Lung (tissue), 12 donors: ENCODE results near the gene DHX32. TPM values are rescaled to one million over a fixed set of nuclear protein-coding genes. Genes with fewer than 3 reads are reported as not detected.

Experiments used
- ATAC-seq: fragments of 200-7000 bp; cut with Tn5 transposase; one replicate; pipeline ENCODE4 v1.9.1; 2020; ENCODE audit warnings: moderate number of reproducible peaks; ENCODE audit not compliant: insufficient read depth, low FRiP score
- DNase-seq, 3 donors: peaks; one replicate each; pipeline ENCODE4 v3.0.0-alpha.2; 2013 to 2017
- H3K27ac ChIP-seq, 2 donors: one replicate each; pipeline ENCODE4 v1.5.1; 2013; ENCODE audit warnings: mild to moderate bottlenecking in 2 of 2, moderate library complexity in 2 of 2, control low read depth in 1 of 2, inconsistent platforms in 1 of 2, low read depth in 1 of 2, low read length in 1 of 2
- H3K27me3 ChIP-seq, 3 donors: one replicate each; pipeline ENCODE4 v1.5.1; 2013; ENCODE audit warnings: low read length in 2 of 3; ENCODE audit not compliant: control insufficient read depth in 3 of 3, insufficient read depth in 3 of 3
- H3K36me3 ChIP-seq, 4 donors: one replicate each; pipeline ENCODE4 v1.5.1; 2013; ENCODE audit warnings: low read length in 4 of 4, mild to moderate bottlenecking in 1 of 4, moderate library complexity in 1 of 4; ENCODE audit not compliant: control insufficient read depth in 4 of 4, insufficient read depth in 4 of 4
- H3K4me1 ChIP-seq, 5 donors: one replicate each; pipeline ENCODE4 v1.5.1; 2013; ENCODE audit warnings: low read length in 5 of 5, mild to moderate bottlenecking in 2 of 5, moderate library complexity in 1 of 5; ENCODE audit not compliant: control insufficient read depth in 5 of 5, insufficient read depth in 5 of 5
- H3K4me3 ChIP-seq: one replicate; pipeline ENCODE4 v1.5.1; 2013; ENCODE audit warnings: mild to moderate bottlenecking, control low read depth, moderate library complexity
- H3K9ac ChIP-seq, 2 donors: one replicate each; pipeline ENCODE4 v1.5.1; 2013; ENCODE audit warnings: low read length in 2 of 2, control low read depth in 1 of 2; ENCODE audit not compliant: insufficient read depth in 1 of 2
- H3K9me3 ChIP-seq, 4 donors: one replicate each; pipeline ENCODE4 v1.5.1; 2013; ENCODE audit warnings: low read length in 3 of 4, mild to moderate bottlenecking in 1 of 4, moderate library complexity in 1 of 4; ENCODE audit not compliant: control insufficient read depth in 4 of 4, insufficient read depth in 3 of 4
- WGBS, 2 donors: extraction: QIAGEN DNeasy Blood & Tissue Kit; methylation state at CpG; one replicate each; pipeline ENCODE4 v1.1.7; 2013; 5-methylcytosine and 5-hydroxymethylcytosine counted together
- polyA plus RNA-seq, 2 donors: library from polyadenylated mRNA; stranded (reverse); fragments of 200-250 nt; gene quantifications; one replicate each; pipeline ENCODE4 v1.2.1, GENCODE V29; 2013
- total RNA-seq, 2 donors: library from RNA; depleted of rRNA in 1 of 2; stranded (reverse); fragments of >200 nt in 1 of 2; gene quantifications; one replicate each; pipeline ENCODE4 v1.2.1, GENCODE V29; 2014 to 2021
- TF ChIP-seq, protein P1 (sequence below): IDR thresholded peaks from 2 replicates; pipeline ENCODE4 v1.5.1; 2012; ENCODE audit warnings: mild to moderate bottlenecking; ENCODE audit errors: control extremely low read depth, extremely low read depth
- donor health status: control.
- donor health status: control.
- donor health status: Bipolar disorder and iron deficiency.
- donor health status: healthy.
- donor health status: DM: yes; HTN: yes; CAD: no.

The DHX32 gene
- total and polyA plus RNA-seq, 4 donors: 15.2 to 33.8 (median 25.5) TPM

- no peak overlapping the region for H3K4me3 ChIP-seq
- TF ChIP-seq, protein P1, sequence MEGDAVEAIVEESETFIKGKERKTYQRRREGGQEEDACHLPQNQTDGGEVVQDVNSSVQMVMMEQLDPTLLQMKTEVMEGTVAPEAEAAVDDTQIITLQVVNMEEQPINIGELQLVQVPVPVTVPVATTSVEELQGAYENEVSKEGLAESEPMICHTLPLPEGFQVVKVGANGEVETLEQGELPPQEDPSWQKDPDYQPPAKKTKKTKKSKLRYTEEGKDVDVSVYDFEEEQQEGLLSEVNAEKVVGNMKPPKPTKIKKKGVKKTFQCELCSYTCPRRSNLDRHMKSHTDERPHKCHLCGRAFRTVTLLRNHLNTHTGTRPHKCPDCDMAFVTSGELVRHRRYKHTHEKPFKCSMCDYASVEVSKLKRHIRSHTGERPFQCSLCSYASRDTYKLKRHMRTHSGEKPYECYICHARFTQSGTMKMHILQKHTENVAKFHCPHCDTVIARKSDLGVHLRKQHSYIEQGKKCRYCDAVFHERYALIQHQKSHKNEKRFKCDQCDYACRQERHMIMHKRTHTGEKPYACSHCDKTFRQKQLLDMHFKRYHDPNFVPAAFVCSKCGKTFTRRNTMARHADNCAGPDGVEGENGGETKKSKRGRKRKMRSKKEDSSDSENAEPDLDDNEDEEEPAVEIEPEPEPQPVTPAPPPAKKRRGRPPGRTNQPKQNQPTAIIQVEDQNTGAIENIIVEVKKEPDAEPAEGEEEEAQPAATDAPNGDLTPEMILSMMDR: no peak
- no peaks in the 10 kb centered on the region for H3K9me3 ChIP-seq
- H3K9ac ChIP-seq: no peak overlapping the region
- H3K27me3 ChIP-seq: no peaks in the 10 kb centered on the region
- H3K4me1 ChIP-seq: peaks cover 0 to 14% (median 10%) of the 10 kb centered on the region in 5 donors
- 94 to 96% methylated on average over 5 of the region's 5 CpGs for WGBS, 2 donors
- ATAC-seq: no peak
- no peak overlapping the region for H3K27ac ChIP-seq
- H3K36me3 ChIP-seq: peaks cover 32 to 54% (median 43%) of the 10 kb centered on the region in 4 donors
- DNase-seq: no peak
Observed at GRCh38 chr10:125828311-125828710, 52.8 kb downstream of the DHX32 start.

GRCh38 chr10:125827133-125827532 is 54.0 kb downstream of the DHX32 start:
- DNase-seq: no peak
- Histone ChIP-seq H3K9ac (no peak overlapping the region), H3K4me1 (peaks cover 2 to 15% (median 10%) of the 10 kb centered on the region in 5 donors), H3K9me3 (no peaks in the 10 kb centered on the region), H3K4me3 (no peak overlapping the region), H3K27me3 (no peaks in the 10 kb centered on the region), H3K27ac (no peak overlapping the region), H3K36me3 (peaks cover 25 to 47% (median 35%) of the 10 kb centered on the region in 4 donors)
- TF ChIP-seq, protein P1: no peak
- 52 to 80% methylated on average over 2 of the region's 2 CpGs for WGBS, 2 donors
- ATAC-seq: no peak

GRCh38 chr10:125824736-125825135 is 56.4 kb downstream of the DHX32 start:
- ATAC-seq (no peak), DNase-seq (no peak)
- peaks cover 15 to 28% (median 21%) of the 10 kb centered on the region in 4 donors for H3K36me3 ChIP-seq
- H3K27me3 ChIP-seq: no peaks in the 10 kb centered on the region
- WGBS, 2 donors: 78 to 85% methylated on average over 1 of the region's 1 CpG
- H3K4me3 ChIP-seq: no peak overlapping the region
- no peak overlapping the region for H3K27ac ChIP-seq
- H3K4me1 ChIP-seq: peaks cover 5 to 20% (median 13%) of the 10 kb centered on the region in 5 donors
- no peaks in the 10 kb centered on the region for H3K9me3 ChIP-seq
- TF ChIP-seq, protein P1: no peak
- peak overlapping the region; percentile 85 to 99 for H3K9ac ChIP-seq
